ENCODE measurements around the gene HNMT.

The HNMT gene

GRCh38 chr2:137973280-137973679, 9.0 kb downstream of the HNMT start:
- TF ChIP-seq CTCF (IDR thresholded peaks at IDR 0.05; ENCODE audit: low read depth, low read length, missing control alignments), result no peak
- no peak overlapping the region for H3K4me3 ChIP-seq (ENCODE audit: low read depth, low read length)
- DNase-seq (ENCODE audit: low read depth), result no peak

- no peak for TF ChIP-seq CTCF (IDR thresholded peaks at IDR 0.05; ENCODE audit: low read depth, low read length, missing control alignments)
- H3K4me3 ChIP-seq (ENCODE audit: low read depth, low read length), result no peak overlapping the region
- no peak for DNase-seq (ENCODE audit: low read depth)
Observed at GRCh38 chr2:137975280-137976271, 11.3 kb downstream of the HNMT start.

- TF ChIP-seq CTCF (IDR thresholded peaks at IDR 0.05; ENCODE audit: low read depth, low read length, missing control alignments), result no peak
- H3K4me3 ChIP-seq (ENCODE audit: low read depth, low read length), result no peak overlapping the region
- DNase-seq (ENCODE audit: low read depth), result no peak
Observed at GRCh38 chr2:137976274-137976673, 12.0 kb downstream of the HNMT start.

GRCh38 chr2:137977790-137978189, 13.5 kb downstream of the HNMT start:
- no peak for DNase-seq (ENCODE audit: low read depth)
- no peak overlapping the region for H3K4me3 ChIP-seq (ENCODE audit: low read depth, low read length)
- TF ChIP-seq CTCF (IDR thresholded peaks at IDR 0.05; ENCODE audit: low read depth, low read length, missing control alignments), result no peak

- no peak overlapping the region for H3K4me3 ChIP-seq (ENCODE audit: low read depth, low read length)
- no peak for DNase-seq (ENCODE audit: low read depth)
- TF ChIP-seq CTCF (IDR thresholded peaks at IDR 0.05; ENCODE audit: low read depth, low read length, missing control alignments), result no peak
Observed at GRCh38 chr2:137980459-137980858, 16.2 kb downstream of the HNMT start.

GRCh38 chr2:137981112-137981656, 16.9 kb downstream of the HNMT start:
- no peak for DNase-seq (ENCODE audit: low read depth)
- H3K4me3 ChIP-seq (ENCODE audit: low read depth, low read length), result no peak overlapping the region
- TF ChIP-seq CTCF (IDR thresholded peaks at IDR 0.05; ENCODE audit: low read depth, low read length, missing control alignments), result no peak
